ENCODE results near the gene IGFALS. TPM values are rescaled to one million over a fixed set of nuclear protein-coding genes. Genes with fewer than 3 reads are reported as not detected.

Gene IGFALS
- total and polyA plus RNA-seq, 2 experiments from 2014 or later, result 0.16 TPM; not detected in 1

- H3K4me1 Mint-ChIP-seq, result no peaks in the 10 kb centered on the region
- H3K79me2 ChIP-seq (replicated peaks; ENCODE audit: insufficient read depth), result no peaks in the 10 kb centered on the region
- H2AFZ ChIP-seq, result no peak overlapping the region
- no peaks in the 10 kb centered on the region for H4K20me1 ChIP-seq (replicated peaks; ENCODE audit: insufficient read depth)
- no peak overlapping the region; the same call in 2 of the 3 replicates for H3K4me3 Mint-ChIP-seq
- no peak overlapping the region for H3K4me3 ChIP-seq
- no peaks in the 10 kb centered on the region; the same call in 1 of the 2 replicates for H3K4me1 ChIP-seq (ENCODE audit: insufficient read depth)
- H3K9me2 ChIP-seq (ENCODE audit: insufficient read depth), result no peaks in the 10 kb centered on the region
- peaks cover 8% of the 10 kb centered on the region for H3K36me3 Mint-ChIP-seq (ENCODE audit: low read depth)
- no peak overlapping the region for H3K4me2 ChIP-seq
- no peaks in the 10 kb centered on the region; the same call in 2 of the 3 replicates for H3K9me3 Mint-ChIP-seq
- ATAC-seq (no peak), DNase-seq (ENCODE audit: low spot score) (no peak)
- TF ChIP-seq JUNB (IDR thresholded peaks at IDR 0.05; ENCODE audit: unreplicated experiment), result no peak
- no peak for TF ChIP-seq POLR2AphosphoS5 (IDR thresholded peaks at IDR 0.05; ENCODE audit: low read depth)
- TF ChIP-seq, protein P1, sequence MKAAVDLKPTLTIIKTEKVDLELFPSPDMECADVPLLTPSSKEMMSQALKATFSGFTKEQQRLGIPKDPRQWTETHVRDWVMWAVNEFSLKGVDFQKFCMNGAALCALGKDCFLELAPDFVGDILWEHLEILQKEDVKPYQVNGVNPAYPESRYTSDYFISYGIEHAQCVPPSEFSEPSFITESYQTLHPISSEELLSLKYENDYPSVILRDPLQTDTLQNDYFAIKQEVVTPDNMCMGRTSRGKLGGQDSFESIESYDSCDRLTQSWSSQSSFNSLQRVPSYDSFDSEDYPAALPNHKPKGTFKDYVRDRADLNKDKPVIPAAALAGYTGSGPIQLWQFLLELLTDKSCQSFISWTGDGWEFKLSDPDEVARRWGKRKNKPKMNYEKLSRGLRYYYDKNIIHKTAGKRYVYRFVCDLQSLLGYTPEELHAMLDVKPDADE (IDR thresholded peaks at IDR 0.05), result no peak
- TF ChIP-seq, protein P2, sequence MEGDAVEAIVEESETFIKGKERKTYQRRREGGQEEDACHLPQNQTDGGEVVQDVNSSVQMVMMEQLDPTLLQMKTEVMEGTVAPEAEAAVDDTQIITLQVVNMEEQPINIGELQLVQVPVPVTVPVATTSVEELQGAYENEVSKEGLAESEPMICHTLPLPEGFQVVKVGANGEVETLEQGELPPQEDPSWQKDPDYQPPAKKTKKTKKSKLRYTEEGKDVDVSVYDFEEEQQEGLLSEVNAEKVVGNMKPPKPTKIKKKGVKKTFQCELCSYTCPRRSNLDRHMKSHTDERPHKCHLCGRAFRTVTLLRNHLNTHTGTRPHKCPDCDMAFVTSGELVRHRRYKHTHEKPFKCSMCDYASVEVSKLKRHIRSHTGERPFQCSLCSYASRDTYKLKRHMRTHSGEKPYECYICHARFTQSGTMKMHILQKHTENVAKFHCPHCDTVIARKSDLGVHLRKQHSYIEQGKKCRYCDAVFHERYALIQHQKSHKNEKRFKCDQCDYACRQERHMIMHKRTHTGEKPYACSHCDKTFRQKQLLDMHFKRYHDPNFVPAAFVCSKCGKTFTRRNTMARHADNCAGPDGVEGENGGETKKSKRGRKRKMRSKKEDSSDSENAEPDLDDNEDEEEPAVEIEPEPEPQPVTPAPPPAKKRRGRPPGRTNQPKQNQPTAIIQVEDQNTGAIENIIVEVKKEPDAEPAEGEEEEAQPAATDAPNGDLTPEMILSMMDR (conservative IDR thresholded peaks at IDR 0.05; ENCODE audit: low read depth in 2 of 2), result no peak
- no peak for TF ChIP-seq STAT1 (IDR thresholded peaks at IDR 0.05; ENCODE audit: unreplicated experiment)
- no peak for TF ChIP-seq EZH2 (IDR thresholded peaks at IDR 0.05; ENCODE audit: low read depth, unreplicated experiment)
- TF ChIP-seq REST (IDR thresholded peaks at IDR 0.05; ENCODE audit: unreplicated experiment), result no peak
- TF ChIP-seq ZNF331 (CRISPR knock-in tag; IDR thresholded peaks at IDR 0.05; ENCODE audit: low read depth), result no peak
- TF ChIP-seq ZNF114 (CRISPR knock-in tag; IDR thresholded peaks at IDR 0.05), result no peak
- TF ChIP-seq EZH2phosphoT487 (IDR thresholded peaks at IDR 0.05; ENCODE audit: unreplicated experiment), result no peak
- TF ChIP-seq NANOG (IDR thresholded peaks at IDR 0.05; ENCODE audit: borderline replicate concordance), result no peak
- TF ChIP-seq CREB1 (CRISPR knock-in tag; IDR thresholded peaks at IDR 0.05; ENCODE audit: low read depth), result no peak
- TF ChIP-seq, protein P3, sequence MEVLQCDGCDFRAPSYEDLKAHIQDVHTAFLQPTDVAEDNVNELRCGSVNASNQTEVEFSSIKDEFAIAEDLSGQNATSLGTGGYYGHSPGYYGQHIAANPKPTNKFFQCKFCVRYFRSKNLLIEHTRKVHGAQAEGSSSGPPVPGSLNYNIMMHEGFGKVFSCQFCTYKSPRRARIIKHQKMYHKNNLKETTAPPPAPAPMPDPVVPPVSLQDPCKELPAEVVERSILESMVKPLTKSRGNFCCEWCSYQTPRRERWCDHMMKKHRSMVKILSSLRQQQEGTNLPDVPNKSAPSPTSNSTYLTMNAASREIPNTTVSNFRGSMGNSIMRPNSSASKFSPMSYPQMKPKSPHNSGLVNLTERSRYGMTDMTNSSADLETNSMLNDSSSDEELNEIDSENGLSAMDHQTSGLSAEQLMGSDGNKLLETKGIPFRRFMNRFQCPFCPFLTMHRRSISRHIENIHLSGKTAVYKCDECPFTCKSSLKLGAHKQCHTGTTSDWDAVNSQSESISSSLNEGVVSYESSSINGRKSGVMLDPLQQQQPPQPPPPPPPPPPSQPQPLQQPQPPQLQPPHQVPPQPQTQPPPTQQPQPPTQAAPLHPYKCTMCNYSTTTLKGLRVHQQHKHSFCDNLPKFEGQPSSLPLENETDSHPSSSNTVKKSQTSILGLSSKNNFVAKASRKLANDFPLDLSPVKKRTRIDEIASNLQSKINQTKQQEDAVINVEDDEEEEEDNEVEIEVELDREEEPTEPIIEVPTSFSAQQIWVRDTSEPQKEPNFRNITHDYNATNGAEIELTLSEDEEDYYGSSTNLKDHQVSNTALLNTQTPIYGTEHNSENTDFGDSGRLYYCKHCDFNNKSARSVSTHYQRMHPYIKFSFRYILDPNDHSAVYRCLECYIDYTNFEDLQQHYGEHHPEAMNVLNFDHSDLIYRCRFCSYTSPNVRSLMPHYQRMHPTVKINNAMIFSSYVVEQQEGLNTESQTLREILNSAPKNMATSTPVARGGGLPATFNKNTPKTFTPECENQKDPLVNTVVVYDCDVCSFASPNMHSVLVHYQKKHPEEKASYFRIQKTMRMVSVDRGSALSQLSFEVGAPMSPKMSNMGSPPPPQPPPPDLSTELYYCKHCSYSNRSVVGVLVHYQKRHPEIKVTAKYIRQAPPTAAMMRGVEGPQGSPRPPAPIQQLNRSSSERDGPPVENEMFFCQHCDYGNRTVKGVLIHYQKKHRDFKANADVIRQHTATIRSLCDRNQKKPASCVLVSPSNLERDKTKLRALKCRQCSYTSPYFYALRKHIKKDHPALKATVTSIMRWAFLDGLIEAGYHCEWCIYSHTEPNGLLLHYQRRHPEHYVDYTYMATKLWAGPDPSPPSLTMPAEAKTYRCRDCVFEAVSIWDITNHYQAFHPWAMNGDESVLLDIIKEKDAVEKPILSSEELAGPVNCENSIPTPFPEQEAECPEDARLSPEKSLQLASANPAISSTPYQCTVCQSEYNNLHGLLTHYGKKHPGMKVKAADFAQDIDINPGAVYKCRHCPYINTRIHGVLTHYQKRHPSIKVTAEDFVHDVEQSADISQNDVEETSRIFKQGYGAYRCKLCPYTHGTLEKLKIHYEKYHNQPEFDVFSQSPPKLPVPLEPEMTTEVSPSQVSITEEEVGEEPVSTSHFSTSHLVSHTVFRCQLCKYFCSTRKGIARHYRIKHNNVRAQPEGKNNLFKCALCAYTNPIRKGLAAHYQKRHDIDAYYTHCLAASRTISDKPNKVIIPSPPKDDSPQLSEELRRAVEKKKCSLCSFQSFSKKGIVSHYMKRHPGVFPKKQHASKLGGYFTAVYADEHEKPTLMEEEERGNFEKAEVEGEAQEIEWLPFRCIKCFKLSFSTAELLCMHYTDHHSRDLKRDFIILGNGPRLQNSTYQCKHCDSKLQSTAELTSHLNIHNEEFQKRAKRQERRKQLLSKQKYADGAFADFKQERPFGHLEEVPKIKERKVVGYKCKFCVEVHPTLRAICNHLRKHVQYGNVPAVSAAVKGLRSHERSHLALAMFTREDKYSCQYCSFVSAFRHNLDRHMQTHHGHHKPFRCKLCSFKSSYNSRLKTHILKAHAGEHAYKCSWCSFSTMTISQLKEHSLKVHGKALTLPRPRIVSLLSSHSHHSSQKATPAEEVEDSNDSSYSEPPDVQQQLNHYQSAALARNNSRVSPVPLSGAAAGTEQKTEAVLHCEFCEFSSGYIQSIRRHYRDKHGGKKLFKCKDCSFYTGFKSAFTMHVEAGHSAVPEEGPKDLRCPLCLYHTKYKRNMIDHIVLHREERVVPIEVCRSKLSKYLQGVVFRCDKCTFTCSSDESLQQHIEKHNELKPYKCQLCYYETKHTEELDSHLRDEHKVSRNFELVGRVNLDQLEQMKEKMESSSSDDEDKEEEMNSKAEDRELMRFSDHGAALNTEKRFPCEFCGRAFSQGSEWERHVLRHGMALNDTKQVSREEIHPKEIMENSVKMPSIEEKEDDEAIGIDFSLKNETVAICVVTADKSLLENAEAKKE (CRISPR knock-in tag; IDR thresholded peaks at IDR 0.05), result no peak
- H3K27ac ChIP-seq (ENCODE audit: low read depth), result no peak overlapping the region
- no peaks in the 10 kb centered on the region for H3K36me3 ChIP-seq (ENCODE audit: insufficient read depth)
- H3K27ac Mint-ChIP-seq, result no peak overlapping the region
- peaks cover 10% of the 10 kb centered on the region for H3K27me3 Mint-ChIP-seq (ENCODE audit: insufficient read depth, low read depth, poor library complexity)
- H3F3A ChIP-seq (replicated peaks; ENCODE audit: low read depth), result 0 out of 2 replicates have a peak, but pooled peaks cover 3% of the 10 kb centered on the region
- H3K27me3 ChIP-seq (ENCODE audit: insufficient read depth), result no peaks in the 10 kb centered on the region
Measured at GRCh38 chr16:1760911-1761310, 32.6 kb downstream of the IGFALS start.

Measured in GM23338 (cell line).